Dedifferentiated amniotic fluid mesenchymal stem cell (primary cell): ENCODE measurements around the gene IQSEC2.

Experiments used
- DNase-seq: peaks from one replicate; pipeline ENCODE4 v3.0.0-alpha.2; 2016; ENCODE audit errors: extremely low spot score

Gene IQSEC2

GRCh38 chrX:53244610-53245009 is 36.8 kb downstream of the IQSEC2 start:
- DNase-seq: no peak

- no peak for DNase-seq
Observed at GRCh38 chrX:53242310-53242709, 39.1 kb downstream of the IQSEC2 start.

GRCh38 chrX:53241558-53241957 is 39.8 kb downstream of the IQSEC2 start:
- no peak for DNase-seq

GRCh38 chrX:53239474-53239873 is 41.9 kb downstream of the IQSEC2 start:
- DNase-seq: no peak

- DNase-seq: no peak
Observed at GRCh38 chrX:53237056-53237455, 44.3 kb downstream of the IQSEC2 start.

- no peak for DNase-seq
Observed at GRCh38 chrX:53236025-53236679, 45.2 kb downstream of the IQSEC2 start.

- DNase-seq: no peak
Observed at GRCh38 chrX:53235566-53235965, 45.8 kb downstream of the IQSEC2 start.

- no peak for DNase-seq
Observed at GRCh38 chrX:53234484-53234883, 46.9 kb downstream of the IQSEC2 start.

- no peak for DNase-seq
Observed at GRCh38 chrX:53233536-53233935, 47.8 kb downstream of the IQSEC2 start.

GRCh38 chrX:53230116-53230515 is 51.3 kb downstream of the IQSEC2 start:
- DNase-seq: no peak

GRCh38 chrX:53227224-53227765 is 54.1 kb downstream of the IQSEC2 start:
- no peak for DNase-seq

GRCh38 chrX:53224860-53225797 is 56.3 kb downstream of the IQSEC2 start, which contains the start of gene KDM5C:
Gene KDM5C, minus strand, starts transcription at chrX:53225207. Its CDS starts 318 bp downstream, at chrX:53224889.
- peak; percentile 96 for DNase-seq

GRCh38 chrX:53223955-53224859 is 57.2 kb downstream of the IQSEC2 start:
- no peak for DNase-seq

- DNase-seq: no peak
Observed at GRCh38 chrX:53223068-53223693, 58.2 kb downstream of the IQSEC2 start.
